SU-DHL-6 (cell line): ENCODE data around the gene ATG14.

ENCODE experiments used
- H2AFZ ChIP-seq: fragments of 200-600 bp; sonication (generic); 2 replicates; pipeline ENCODE4 v1.6.1; 2014; ENCODE audit warnings: low read depth, mild to moderate bottlenecking, moderate library complexity, mixed read lengths, antibody characterized with exemption, low read length; ENCODE audit not compliant: severe bottlenecking
- H3F3A ChIP-seq: fragments of 200-600 bp; shearing (Covaris generic); 2 replicates; pipeline ENCODE4 v1.6.0; 2016; ENCODE audit warnings: antibody characterized with exemption, mild to moderate bottlenecking; ENCODE audit not compliant: insufficient read depth
- H3K27ac ChIP-seq: fragments of 200-600 bp; sonication (generic); 2 replicates; pipeline ENCODE4 v1.5.1; 2016; ENCODE audit warnings: low read depth, mild to moderate bottlenecking, low read length, moderate library complexity, mixed read lengths
- H3K27me3 ChIP-seq: fragments of 200-600 bp; sonication (generic), shearing (Covaris generic); 2 replicates; pipeline ENCODE4 v1.6.0; 2014; ENCODE audit warnings: mild to moderate bottlenecking, low read length
- H3K36me3 ChIP-seq: fragments of 200-600 bp; sonication (generic); 2 replicates; pipeline ENCODE4 v1.6.1; 2014; ENCODE audit warnings: mild to moderate bottlenecking, low read length, mixed read lengths
- H3K4me2 ChIP-seq: fragments of 300-600, 200-600 bp; shearing (Covaris generic), sonication (generic); 2 replicates; pipeline ENCODE4 v1.6.0; 2014; ENCODE audit warnings: low read length, low read depth, mild to moderate bottlenecking; ENCODE audit not compliant: poor library complexity, severe bottlenecking
- H3K4me3 ChIP-seq: fragments of 200-600 bp; sonication (generic); 2 replicates; pipeline ENCODE4 v1.5.1; 2014; ENCODE audit warnings: antibody characterized with exemption, low read length, mild to moderate bottlenecking, mixed read lengths; ENCODE audit not compliant: insufficient read depth, poor library complexity, severe bottlenecking
- H3K79me2 ChIP-seq: fragments of 200-600 bp; sonication (generic); 2 replicates; pipeline ENCODE4 v1.6.1; 2014; ENCODE audit warnings: mild to moderate bottlenecking, low read length, moderate library complexity; ENCODE audit not compliant: insufficient read depth
- H3K9ac ChIP-seq: fragments of 200-600 bp; sonication (generic); 2 replicates; pipeline ENCODE4 v1.7.0; 2014; ENCODE audit warnings: mild to moderate bottlenecking, low read length
- H3K9me2 ChIP-seq: fragments of 200-600 bp; sonication (generic); replicated peaks from 2 replicates; pipeline ENCODE4 v1.6.1; 2014; ENCODE audit warnings: low read length; ENCODE audit not compliant: insufficient read depth
- H3K9me3 ChIP-seq: fragments of 200-600 bp; sonication (generic); 2 replicates; pipeline ENCODE4 v1.6.1; 2014; ENCODE audit warnings: low read length, mixed read lengths; ENCODE audit not compliant: insufficient read depth
- H4K20me1 ChIP-seq: fragments of 200-600 bp; sonication (generic); 2 replicates; pipeline ENCODE4 v1.6.1; 2014; ENCODE audit warnings: low read depth, mild to moderate bottlenecking, antibody characterized with exemption, low read length, moderate library complexity, mixed read lengths
- CTCF ChIP-seq: fragments of 200-600 bp; sonication (generic); IDR thresholded peaks from one replicate; pipeline ENCODE4 v1.5.1; 2017; ENCODE audit warnings: antibody characterized with exemption, mild to moderate bottlenecking, low read length, moderate library complexity; ENCODE audit not compliant: insufficient read depth, poor library complexity, severe bottlenecking
- EZH2phosphoT487 ChIP-seq: fragments of 200-600 bp; sonication (generic), shearing (Covaris generic); conservative IDR thresholded peaks from 2 replicates; pipeline ENCODE4 v1.6.1; 2018; ENCODE audit warnings: mild to moderate bottlenecking, antibody characterized with exemption, low read length, moderate library complexity, mixed read lengths

ATG14 gene

DNA sequence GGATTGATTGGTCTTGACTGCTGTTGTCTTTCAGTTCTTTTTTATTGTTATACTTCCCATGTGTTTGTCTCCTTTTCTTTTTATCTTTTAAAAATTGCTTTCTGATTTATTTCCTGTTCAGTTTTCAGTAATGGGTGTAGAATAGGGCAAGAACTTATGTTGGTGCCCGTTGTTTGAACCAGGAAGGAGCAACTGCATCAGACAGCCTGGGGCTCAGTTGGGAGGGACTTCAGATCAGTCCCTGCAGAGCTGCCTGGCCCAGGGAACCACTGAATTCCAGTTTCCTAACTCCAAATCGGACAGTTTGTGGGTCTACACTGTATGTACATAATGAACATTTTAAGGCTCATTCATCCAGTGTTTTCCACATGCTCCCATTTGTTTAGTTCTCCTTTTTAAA lies 75.5 kb downstream of the ATG14 start:
- no peaks in the 10 kb centered on the region; the same call in 1 of the 2 replicates for H4K20me1 ChIP-seq
- no peaks in the 10 kb centered on the region for H3K9me2 ChIP-seq
- H3K27me3 ChIP-seq: no peaks in the 10 kb centered on the region
- H3K9me3 ChIP-seq: no peaks in the 10 kb centered on the region
- H3K79me2 ChIP-seq: peaks cover 43% of the 10 kb centered on the region; the same call in 1 of the 2 replicates
- H3K4me3 ChIP-seq: no peak overlapping the region
- no peak overlapping the region for H2AFZ ChIP-seq
- H3K27ac ChIP-seq: no peak overlapping the region
- TF ChIP-seq EZH2phosphoT487 (no peak), CTCF (no peak)
- H3F3A ChIP-seq: no peaks in the 10 kb centered on the region
- H3K4me2 ChIP-seq: no peak overlapping the region
- H3K36me3 ChIP-seq: no peaks in the 10 kb centered on the region
- no peak overlapping the region for H3K9ac ChIP-seq

GRCh38 chr14:55333711-55334485 lies 77.7 kb downstream of the ATG14 start:
- Histone ChIP-seq H3K4me2 (no peak overlapping the region), H3K36me3 (no peaks in the 10 kb centered on the region), H2AFZ (no peak overlapping the region), H3K9ac (no peak overlapping the region), H3K4me3 (no peak overlapping the region), H3K79me2 (peaks cover 49% of the 10 kb centered on the region), H3K27ac (no peak overlapping the region), H3F3A (no peaks in the 10 kb centered on the region), H3K9me2 (no peaks in the 10 kb centered on the region), H3K9me3 (no peaks in the 10 kb centered on the region), H4K20me1 (no peaks in the 10 kb centered on the region; the same call in 1 of the 2 replicates), H3K27me3 (no peaks in the 10 kb centered on the region)
- TF ChIP-seq EZH2phosphoT487: no peak
- no peak for TF ChIP-seq CTCF

DNA sequence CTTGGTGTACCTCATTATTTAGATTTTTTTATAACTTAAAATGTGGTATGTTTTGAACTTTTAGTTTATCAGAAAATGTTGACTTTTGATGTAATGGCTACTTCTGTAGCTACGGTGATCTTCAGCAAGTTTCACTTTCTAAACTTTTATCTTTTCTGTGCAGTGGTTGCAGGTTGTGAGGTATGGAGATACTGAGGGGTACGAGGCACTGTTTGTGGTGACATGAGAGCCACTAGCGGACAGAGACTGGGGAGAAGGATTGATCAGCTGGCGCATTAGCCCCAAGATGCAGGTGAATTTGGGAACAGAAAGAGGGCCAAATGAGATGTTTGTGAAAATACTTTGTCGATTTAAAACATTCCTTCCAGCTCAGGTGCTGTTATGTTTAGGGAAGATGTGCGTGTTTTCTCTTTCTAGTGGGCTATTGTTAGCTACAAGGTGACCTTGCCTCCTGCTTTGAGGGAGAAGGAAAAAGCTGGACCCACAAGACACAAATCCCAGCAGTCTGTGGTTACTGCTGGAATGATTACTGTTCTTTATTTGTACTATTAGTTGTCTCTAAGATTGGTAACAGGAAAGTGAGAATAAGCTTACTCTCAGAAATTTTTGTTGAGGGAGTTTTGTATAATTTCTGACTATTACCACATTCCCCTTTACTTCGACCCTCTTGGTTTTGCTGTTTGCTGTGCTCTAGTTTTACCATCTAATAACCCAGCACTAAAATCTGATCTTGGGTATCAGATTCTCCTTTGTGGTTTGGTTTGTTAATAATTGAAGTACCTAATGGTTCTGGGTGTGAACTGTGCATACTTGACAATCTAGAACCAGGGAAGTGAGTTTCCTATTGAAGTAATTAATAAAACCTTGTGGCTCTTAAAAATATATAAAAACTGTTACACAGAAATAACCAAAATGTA lies 78.7 kb downstream of the ATG14 start:
- peaks cover 49% of the 10 kb centered on the region for H3K79me2 ChIP-seq
- H3K27me3 ChIP-seq: no peaks in the 10 kb centered on the region
- H3K27ac ChIP-seq: no peak overlapping the region
- no peaks in the 10 kb centered on the region for H3K36me3 ChIP-seq
- H3K4me2 ChIP-seq: no peak overlapping the region
- H3F3A ChIP-seq: no peaks in the 10 kb centered on the region
- no peak overlapping the region for H3K9ac ChIP-seq
- no peak overlapping the region for H2AFZ ChIP-seq
- H3K9me2 ChIP-seq: no peaks in the 10 kb centered on the region
- no peaks in the 10 kb centered on the region for H3K9me3 ChIP-seq
- no peaks in the 10 kb centered on the region; the same call in 1 of the 2 replicates for H4K20me1 ChIP-seq
- no peak overlapping the region for H3K4me3 ChIP-seq
- no peak for TF ChIP-seq EZH2phosphoT487
- TF ChIP-seq CTCF: no peak
